K562 (cell line): ENCODE data around the gene BANF2. TPM values are rescaled to one million over a fixed set of nuclear protein-coding genes. Genes with fewer than 3 reads are reported as not detected.

Experiments
- ATAC-seq: fragments of 200-7000 bp; cut with Tn5 transposase; 3 replicates; pipeline ENCODE4 v1.9.1; 2020; ENCODE audit warnings: moderate library complexity
- BruUV-seq: library from RNA; stranded (reverse); fragments of 400-500 nt; replicated peaks from 2 replicates; lab custom pipeline; 2021; lab: Mats Ljungman, UMichigan
- CTCF ChIA-PET: fragments of 300-600 bp; formaldehyde crosslinking; extraction: SDS; loops from one replicate; lab custom pipeline; 2021; ENCODE audit warnings: low intra/inter-chr PET ratio; lab: Yijun Ruan, JAX
- POLR2A ChIA-PET: fragments of 300-600, 350-650 bp; sonication (Branson Sonifier 250); formaldehyde crosslinking; extraction: SDS; loops from one replicate; lab custom pipeline; 2021; ENCODE audit warnings: antibody characterized with exemption, inconsistent platforms; lab: Yijun Ruan, JAX
- DNase-seq, 4 experiments: peaks; one replicate each; pipeline versions ENCODE4 v3.0.0 to v3.0.0-alpha.2; 2011 to 2018; ENCODE audit warnings: low spot score in 3 of 4, mixed read lengths in 3 of 4; ENCODE audit errors: extremely low read depth in 1 of 4
- FAIRE-seq: peaks from 2 replicates; lab custom pipeline; 2011; peaks lifted over from hg19 to GRCh38; lab: Jason Lieb, UNC
- H2AFZ ChIP-seq: 2 replicates; pipeline ENCODE4 v1.6.0; 2011; ENCODE audit warnings: low read depth, low read length, control low read depth, inconsistent platforms
- H3K27ac ChIP-seq: fragments of 200-600 bp; 3 replicates; pipeline ENCODE4 v1.8.0; 2011; ENCODE audit warnings: low read depth, mild to moderate bottlenecking, control low read depth, inconsistent platforms, low read length, moderate library complexity, mixed read lengths; ENCODE audit errors: extremely low read depth
- H3K27me3 ChIP-seq, 2 experiments: fragments of 300-600 bp in 1 of 2; 2 replicates in 1 of 2; 3 replicates in 1 of 2; pipeline versions ENCODE4 v1.6.0 to v1.8.0; 2011; ENCODE audit warnings: inconsistent platforms in 2 of 2, low read length in 2 of 2, mild to moderate bottlenecking in 1 of 2, mixed read lengths in 1 of 2, moderate library complexity in 1 of 2; ENCODE audit not compliant: control insufficient read depth in 2 of 2, insufficient read depth in 2 of 2
- H3K36me3 ChIP-seq: fragments of 300-600 bp; 3 replicates; pipeline ENCODE4 v1.8.0; 2011; ENCODE audit warnings: mild to moderate bottlenecking, low read length, inconsistent platforms; ENCODE audit not compliant: control insufficient read depth, insufficient read depth
- H3K4me1 ChIP-seq, 2 experiments: fragments of 200-600 bp in 1 of 2; replicated peaks in 1 of 2; 2 replicates in 1 of 2; 3 replicates in 1 of 2; pipeline versions ENCODE4 v1.5.1 to v1.8.0; 2011; ENCODE audit warnings: inconsistent platforms in 2 of 2, low read length in 2 of 2, mild to moderate bottlenecking in 1 of 2, mixed read lengths in 1 of 2, moderate library complexity in 1 of 2; ENCODE audit not compliant: control insufficient read depth in 2 of 2, insufficient read depth in 2 of 2
- H3K4me2 ChIP-seq: 2 replicates; pipeline ENCODE4 v1.6.1; 2011; ENCODE audit warnings: low read length, control low read depth, inconsistent platforms, mixed read lengths; ENCODE audit not compliant: insufficient read depth
- H3K4me3 ChIP-seq: fragments of 200-600 bp; sonication (generic), shearing (Covaris generic); 2 replicates; pipeline ENCODE4 v1.5.1; 2016; ENCODE audit warnings: control low read depth, inconsistent platforms
- H3K79me2 ChIP-seq: fragments of 200-600 bp; 3 replicates; pipeline ENCODE4 v1.8.0; 2011; ENCODE audit warnings: low read length, inconsistent platforms; ENCODE audit not compliant: control insufficient read depth, insufficient read depth
- H3K9ac ChIP-seq, 2 experiments: 2 replicates each; pipeline versions ENCODE4 v1.6.0 to v1.6.1; 2011; ENCODE audit warnings: low read depth in 2 of 2, low read length in 2 of 2, control low read depth in 1 of 2, inconsistent platforms in 1 of 2, mild to moderate bottlenecking in 1 of 2, mixed read lengths in 1 of 2; ENCODE audit not compliant: insufficient read depth in 1 of 2
- H3K9me1 ChIP-seq: one replicate; pipeline ENCODE4 v1.6.0; 2011; ENCODE audit warnings: inconsistent platforms, mild to moderate bottlenecking, low read length, moderate library complexity; ENCODE audit not compliant: control insufficient read depth, insufficient read depth
- H3K9me3 ChIP-seq: replicated peaks from 2 replicates; pipeline ENCODE4 v1.5.1; 2011; ENCODE audit warnings: low read depth, low read length, inconsistent platforms; ENCODE audit not compliant: control insufficient read depth, insufficient read depth
- H4K20me1 ChIP-seq: replicated peaks from 2 replicates; pipeline ENCODE4 v1.6.1; 2011; ENCODE audit warnings: low read length, inconsistent platforms, mixed read lengths; ENCODE audit not compliant: control insufficient read depth, insufficient read depth
- ETV6 ChIP-seq, 3 experiments: fragments of 150-350 bp in 1 of 3; sonication (generic) in 1 of 3; formaldehyde crosslinking in 1 of 3; IDR thresholded peaks; 2 replicates each; pipeline versions ENCODE4 v1.6.1 to v1.8.0; 2014 to 2022; ENCODE audit warnings: borderline replicate concordance in 2 of 3, low read depth in 2 of 3, antibody characterized with exemption in 1 of 3, low read length in 1 of 3, mild to moderate bottlenecking in 1 of 3, missing genetic modification reagents in 1 of 3
- HDGF ChIP-seq: fragments of 450-650 bp; IDR thresholded peaks from 2 replicates; pipeline ENCODE4 v1.6.1; 2016
- HLTF ChIP-seq: fragments of 450-650 bp; IDR thresholded peaks from 2 replicates; pipeline ENCODE4 v1.6.1; 2016
- KLF1 ChIP-seq: fragments of 450-650 bp; IDR thresholded peaks from 2 replicates; pipeline ENCODE4 v1.6.1; 2016; ENCODE audit warnings: missing genetic modification characterization, missing compliant biosample characterization
- NR2F6 ChIP-seq: fragments of 450-650 bp; formaldehyde crosslinking; IDR thresholded peaks from 2 replicates; pipeline ENCODE4 v1.4.0; 2020; ENCODE audit warnings: mild to moderate bottlenecking
- POLR2B ChIP-seq: fragments of 450-650 bp; IDR thresholded peaks from 2 replicates; pipeline ENCODE4 v1.6.1; 2018; ENCODE audit warnings: low read depth; ENCODE audit not compliant: partially characterized antibody
- ZNF121 ChIP-seq: sonication (generic); formaldehyde crosslinking; conservative IDR thresholded peaks from 2 replicates; pipeline ENCODE4 v1.8.0; 2022; ENCODE audit warnings: missing genetic modification reagents
- ZNF165 ChIP-seq: fragments of 250-450 bp; sonication (Bioruptor Pico); IDR thresholded peaks from 2 replicates; pipeline ENCODE4 v1.4.0; 2020; ENCODE audit warnings: borderline replicate concordance
- ZNF512 ChIP-seq: IDR thresholded peaks from 2 replicates; pipeline ENCODE4 v1.6.1; 2016; ENCODE audit warnings: missing genetic modification characterization, missing compliant biosample characterization
- ZSCAN32 ChIP-seq: fragments of 450-650 bp; formaldehyde crosslinking; IDR thresholded peaks from 2 replicates; pipeline ENCODE4 v1.4.0; 2020; ENCODE audit warnings: mild to moderate bottlenecking, moderate library complexity
- WGBS: fragments of 100-300 bp; shearing (Covaris generic); methylation state at CpG from one replicate; pipeline ENCODE4 v1.1.6; 2016; ENCODE audit warnings: low coverage, mixed read lengths; ENCODE audit not compliant: insufficient coverage; ENCODE audit errors: missing lambda C conversion rate; 5-methylcytosine and 5-hydroxymethylcytosine counted together
- in situ Hi-C: fragments of 300-500 bp; cut with MboI; formaldehyde crosslinking; loops from 4 replicates; pipeline ENCODE4 v1.15.0; 2018; ENCODE audit warnings: inconsistent platforms, mixed read lengths
- intact Hi-C: fragments of 100-400 bp; cut with micrococcal nuclease; formaldehyde crosslinking; loops from 2 replicates; pipeline ENCODE4 v1.14.2; 2022
- polyA plus RNA-seq, 8 experiments: library from polyadenylated mRNA; depleted of rRNA in 4 of 8; stranded (reverse) in 5 of 8; unstranded in 3 of 8; fragments of >200 nt; fragmentation: Nextera tagmentation in 2 of 8; fragmentation: Illumina TruSeq in 1 of 8; extraction: Ambion mirVana in 2 of 8; extraction: Trizol in 1 of 8; gene quantifications; 2 replicates each; pipeline versions ENCODE4 v1.2.1 to v1.2.3, GENCODE V29; 2011 to 2014; ENCODE audit warnings: inconsistent platforms in 1 of 8, missing spikeins in 1 of 8
- total RNA-seq, 7 experiments: library from RNA; depleted of rRNA in 6 of 7; stranded (reverse); fragments of >200 nt in 6 of 7; fragmentation: Illumina TruSeq in 2 of 7; extraction: Trizol in 2 of 7; gene quantifications; 2 replicates each; pipeline versions ENCODE4 v1.2.1 to v1.2.3, GENCODE V29; 2011 to 2021; ENCODE audit warnings: low replicate concordance in 1 of 7

The BANF2 gene
- total and polyA plus RNA-seq, 9 of the 15 experiments (the other 6 are each of a cell fraction or from before 2014, with no cell fraction given) = not detected

GRCh38 chr20:17752459-17752858 lies 52.7 kb downstream of the BANF2 start:
- Histone ChIP-seq H3K79me2 (no peaks in the 10 kb centered on the region), H3K9ac (no peak overlapping the region), H4K20me1 (no peaks in the 10 kb centered on the region), H3K4me2 (no peak overlapping the region), H2AFZ (no peak overlapping the region), H3K27ac (no peak overlapping the region), H3K4me3 (no peak overlapping the region), H3K9me1 (no peaks in the 10 kb centered on the region), H3K9me3 (no peaks in the 10 kb centered on the region), H3K36me3 (no peaks in the 10 kb centered on the region), H3K4me1 (no peaks in the 10 kb centered on the region; a peak in 1 of 5 replicates), H3K27me3 (peaks cover 2 to 31% of the 10 kb centered on the region in 2 experiments)
- TF ChIP-seq ZSCAN32 (CRISPR knock-in tag) (no peak), NR2F6 (CRISPR knock-in tag) (no peak), ZNF165 (CRISPR knock-in tag) (no peak)
- ATAC-seq (no peak), FAIRE-seq (no peak), DNase-seq (no peak)
- in situ Hi-C loops = no loop called here
- no TSS peak for BruUV-seq
- intact Hi-C loops = no loop called here
- CTCF ChIA-PET = no interaction called here
- 0% methylated on average over 1 of the region's 2 CpGs for WGBS
- POLR2A ChIA-PET = no interaction called here

GRCh38 chr20:17753516-17753915 lies 53.8 kb downstream of the BANF2 start:
- in situ Hi-C loops (no loop called here), intact Hi-C loops (no loop called here)
- H3K27ac ChIP-seq = no peak overlapping the region
- no peaks in the 10 kb centered on the region for H3K36me3 ChIP-seq
- no peaks in the 10 kb centered on the region for H3K79me2 ChIP-seq
- DNase-seq (no peak), FAIRE-seq (no peak), ATAC-seq (no peak)
- H3K9ac ChIP-seq = no peak overlapping the region
- no peaks in the 10 kb centered on the region for H3K4me1 ChIP-seq
- no peaks in the 10 kb centered on the region for H4K20me1 ChIP-seq
- ChIA-PET POLR2A (no interaction called here), CTCF (no interaction called here)
- no peaks in the 10 kb centered on the region for H3K9me3 ChIP-seq
- no peak overlapping the region for H2AFZ ChIP-seq
- no peak overlapping the region for H3K4me2 ChIP-seq
- no peak overlapping the region for H3K4me3 ChIP-seq
- WGBS = 0% methylated on average over 3 of the region's 4 CpGs
- H3K9me1 ChIP-seq = no peaks in the 10 kb centered on the region
- peaks cover 0 to 34% of the 10 kb centered on the region in 2 experiments; a peak in 2 of 5 replicates for H3K27me3 ChIP-seq
- BruUV-seq = no TSS peak
- TF ChIP-seq HLTF (no peak), ETV6 (IDR thresholded peaks at IDR 0.05; ENCODE audit: borderline replicate concordance in 1 of 2, low read depth in 2 of 2, low read length in 1 of 2) (no peak), ETV6 (CRISPR knock-in tag; IDR thresholded peaks at IDR 0.05; ENCODE audit: borderline replicate concordance) (no peak), ZNF512 (tag) (no peak), HDGF (no peak), POLR2B (no peak), ZNF121 (no peak), KLF1 (tag) (no peak)
